Gastroesophageal sphincter (tissue), 3 donors: ENCODE results near the gene IGLL5.

Experiments used
- POLR2A ChIP-seq, 2 donors: fragments of 450-650 bp; IDR thresholded peaks; one replicate each; pipeline ENCODE4 v1.6.1; 2017; ENCODE audit warnings: antibody characterized with exemption in 2 of 2, mild to moderate bottlenecking in 2 of 2, moderate library complexity in 1 of 2
- POLR2AphosphoS5 ChIP-seq: sonication (generic); formaldehyde crosslinking; IDR thresholded peaks from one replicate; pipeline ENCODE4 v1.6.1; 2017; ENCODE audit warnings: antibody characterized with exemption
- TF ChIP-seq, protein P1 (sequence below), 4 experiments: fragments of 200-600 bp in 2 of 4; fragments of 450-650 bp in 2 of 4; sonication (generic) in 1 of 4; IDR thresholded peaks; one replicate each; pipeline ENCODE4 v1.5.1; 2017 to 2019; ENCODE audit warnings: antibody characterized with exemption in 4 of 4, mild to moderate bottlenecking in 2 of 4, moderate library complexity in 2 of 4

DNA sequence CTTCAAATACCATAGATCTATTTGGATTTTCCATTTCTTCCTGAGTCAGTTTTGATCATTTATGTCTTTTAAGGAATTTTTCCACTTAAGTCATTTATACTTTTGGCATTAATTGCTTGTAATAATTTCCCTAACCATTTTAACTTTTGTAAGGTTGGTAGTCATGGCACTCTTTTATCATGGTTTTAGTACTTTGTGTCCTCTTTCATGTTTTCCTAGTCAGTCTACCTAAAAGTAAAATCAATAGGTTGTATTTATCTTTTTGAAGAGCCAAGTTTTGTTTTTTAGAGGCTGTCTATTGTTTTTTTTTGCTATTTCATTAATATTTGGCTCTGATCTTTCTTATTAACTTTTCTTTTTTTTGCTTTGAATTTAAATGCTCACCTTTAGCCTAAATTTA lies 45.5 kb upstream of the IGLL5 start:
- TF ChIP-seq POLR2A (IDR thresholded peaks at IDR 0.05) (no peak), POLR2AphosphoS5 (no peak)
- TF ChIP-seq, protein P1, sequence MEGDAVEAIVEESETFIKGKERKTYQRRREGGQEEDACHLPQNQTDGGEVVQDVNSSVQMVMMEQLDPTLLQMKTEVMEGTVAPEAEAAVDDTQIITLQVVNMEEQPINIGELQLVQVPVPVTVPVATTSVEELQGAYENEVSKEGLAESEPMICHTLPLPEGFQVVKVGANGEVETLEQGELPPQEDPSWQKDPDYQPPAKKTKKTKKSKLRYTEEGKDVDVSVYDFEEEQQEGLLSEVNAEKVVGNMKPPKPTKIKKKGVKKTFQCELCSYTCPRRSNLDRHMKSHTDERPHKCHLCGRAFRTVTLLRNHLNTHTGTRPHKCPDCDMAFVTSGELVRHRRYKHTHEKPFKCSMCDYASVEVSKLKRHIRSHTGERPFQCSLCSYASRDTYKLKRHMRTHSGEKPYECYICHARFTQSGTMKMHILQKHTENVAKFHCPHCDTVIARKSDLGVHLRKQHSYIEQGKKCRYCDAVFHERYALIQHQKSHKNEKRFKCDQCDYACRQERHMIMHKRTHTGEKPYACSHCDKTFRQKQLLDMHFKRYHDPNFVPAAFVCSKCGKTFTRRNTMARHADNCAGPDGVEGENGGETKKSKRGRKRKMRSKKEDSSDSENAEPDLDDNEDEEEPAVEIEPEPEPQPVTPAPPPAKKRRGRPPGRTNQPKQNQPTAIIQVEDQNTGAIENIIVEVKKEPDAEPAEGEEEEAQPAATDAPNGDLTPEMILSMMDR (IDR thresholded peaks at IDR 0.05) = no peak
